IMR-90 (cell line): ENCODE results near the gene AQP1. TPM values are rescaled to one million over a fixed set of nuclear protein-coding genes. Genes with fewer than 3 reads are reported as not detected.

Source experiments
- ATAC-seq: fragments of 200-7000 bp; cut with Tn5 transposase; 2 replicates; pipeline ENCODE4 v1.9.1; 2020; ENCODE audit warnings: low read depth, mild to moderate bottlenecking, moderate library complexity
- BruUV-seq: library from RNA; stranded (reverse); fragments of 400-500 nt; replicated peaks from 2 replicates; lab custom pipeline; 2021; lab: Mats Ljungman, UMichigan
- CTCF ChIA-PET: fragments of 300-600 bp; formaldehyde crosslinking; extraction: SDS; loops from one replicate; lab custom pipeline; 2021; ENCODE audit warnings: antibody characterized with exemption; lab: Yijun Ruan, JAX
- POLR2A ChIA-PET: fragments of 300-600 bp; sonication (Branson Sonifier 250); formaldehyde crosslinking; loops from one replicate; lab custom pipeline; 2022; ENCODE audit warnings: antibody characterized with exemption; ENCODE audit not compliant: unreplicated experiment; lab: Charles Lee
- DNase-seq: peaks from one replicate; pipeline ENCODE4 v3.0.0; 2013
- H2AFZ ChIP-seq: replicated peaks from 2 replicates; pipeline ENCODE3; 2013; ENCODE audit warnings: low read length, mild to moderate bottlenecking; ENCODE audit not compliant: poor library complexity
- H2AK5ac ChIP-seq: 2 replicates; pipeline ENCODE4 v1.6.1; 2013; ENCODE audit warnings: low read depth, low read length, inconsistent platforms
- H2AK9ac ChIP-seq: replicated peaks from 2 replicates; pipeline ENCODE3; 2013; ENCODE audit warnings: mild to moderate bottlenecking, low read depth, low read length, moderate library complexity; ENCODE audit not compliant: poor library complexity
- H2BK120ac ChIP-seq: 2 replicates; pipeline ENCODE4 v1.6.1; 2013; ENCODE audit warnings: low read depth, low read length, inconsistent platforms
- H2BK15ac ChIP-seq: 3 replicates; pipeline ENCODE4 v1.6.1; 2013; ENCODE audit warnings: low read depth, low read length, inconsistent platforms
- H2BK20ac ChIP-seq: 2 replicates; pipeline ENCODE4 v1.6.1; 2013; ENCODE audit warnings: low read depth, mild to moderate bottlenecking, inconsistent platforms, low read length, moderate library complexity
- H2BK5ac ChIP-seq: 2 replicates; pipeline ENCODE4 v1.6.1; 2013; ENCODE audit warnings: mild to moderate bottlenecking, low read depth, low read length, inconsistent platforms; ENCODE audit not compliant: poor library complexity, severe bottlenecking
- H3K14ac ChIP-seq: replicated peaks from 2 replicates; pipeline ENCODE4 v1.6.1; 2013; ENCODE audit warnings: low read depth, low read length, inconsistent platforms
- H3K18ac ChIP-seq: 2 replicates; pipeline ENCODE4 v1.6.1; 2013; ENCODE audit warnings: low read depth, low read length, control low read depth
- H3K23ac ChIP-seq: 2 replicates; pipeline ENCODE4 v1.6.1; 2013; ENCODE audit warnings: low read depth, low read length, inconsistent platforms
- H3K27ac ChIP-seq: 2 replicates; pipeline ENCODE4 v1.5.1; 2013; ENCODE audit warnings: mild to moderate bottlenecking, control low read depth, low read length; ENCODE audit not compliant: insufficient read depth
- H3K27me3 ChIP-seq: 2 replicates; pipeline ENCODE4 v1.6.1; 2013; ENCODE audit warnings: low read length; ENCODE audit not compliant: control insufficient read depth, insufficient read depth
- H3K36me3 ChIP-seq: 2 replicates; pipeline ENCODE4 v1.6.1; 2013; ENCODE audit warnings: low read length, mixed read lengths; ENCODE audit not compliant: control insufficient read depth, insufficient read depth
- H3K4ac ChIP-seq: 2 replicates; pipeline ENCODE4 v1.6.1; 2013; ENCODE audit warnings: low read depth, low read length, inconsistent platforms
- H3K4me1 ChIP-seq: 2 replicates; pipeline ENCODE4 v1.6.1; 2013; ENCODE audit warnings: low read length, mixed read lengths; ENCODE audit not compliant: control insufficient read depth, insufficient read depth
- H3K4me2 ChIP-seq: 2 replicates; pipeline ENCODE4 v1.6.1; 2013; ENCODE audit warnings: low read depth, mild to moderate bottlenecking, control low read depth, low read length, moderate library complexity
- H3K4me3 ChIP-seq: 2 replicates; pipeline ENCODE4 v1.5.1; 2013; ENCODE audit warnings: low read depth, mild to moderate bottlenecking, control low read depth, low read length, moderate library complexity; ENCODE audit not compliant: insufficient read depth
- H3K56ac ChIP-seq: 2 replicates; pipeline ENCODE4 v1.6.1; 2013; ENCODE audit warnings: low read length, inconsistent platforms; ENCODE audit not compliant: insufficient read depth; ENCODE audit errors: extremely low read depth
- H3K79me1 ChIP-seq, 2 experiments: 2 replicates each; pipeline ENCODE4 v1.6.1; 2013; ENCODE audit warnings: low read length in 2 of 2, inconsistent platforms in 1 of 2, low read depth in 1 of 2
- H3K9ac ChIP-seq: 2 replicates; pipeline ENCODE4 v1.6.1; 2013; ENCODE audit warnings: low read depth, low read length, control low read depth
- H3K9me1 ChIP-seq: 2 replicates; pipeline ENCODE4 v1.6.1; 2013; ENCODE audit warnings: low read length, inconsistent platforms; ENCODE audit not compliant: insufficient read depth
- H3K9me3 ChIP-seq: 2 replicates; pipeline ENCODE4 v1.6.1; 2013; ENCODE audit warnings: low read length; ENCODE audit not compliant: control insufficient read depth, insufficient read depth
- H4K20me1 ChIP-seq: 2 replicates; pipeline ENCODE4 v1.6.1; 2013; ENCODE audit warnings: low read length, inconsistent platforms; ENCODE audit not compliant: insufficient read depth
- H4K5ac ChIP-seq: 2 replicates; pipeline ENCODE4 v1.6.1; 2013; ENCODE audit warnings: mild to moderate bottlenecking, low read depth, low read length, control low read depth
- H4K8ac ChIP-seq, 2 experiments: 2 replicates each; pipeline ENCODE4 v1.6.1; 2013; ENCODE audit warnings: low read depth in 2 of 2, low read length in 2 of 2, control low read depth in 1 of 2, inconsistent platforms in 1 of 2
- H4K91ac ChIP-seq: 2 replicates; pipeline ENCODE4 v1.6.1; 2013; ENCODE audit warnings: low read depth, low read length, inconsistent platforms; ENCODE audit not compliant: insufficient read depth
- BHLHE40 ChIP-seq: fragments of 150-350 bp; IDR thresholded peaks from 2 replicates; pipeline ENCODE4 v1.6.1; 2016; ENCODE audit warnings: mild to moderate bottlenecking, low read depth, low read length
- CEBPB ChIP-seq: IDR thresholded peaks from 2 replicates; pipeline ENCODE4 v1.6.1; 2012; ENCODE audit warnings: low read depth, low read length, improper control_type of control experiment
- CHD1 ChIP-seq: IDR thresholded peaks from 2 replicates; pipeline ENCODE4 v1.6.1; 2012; ENCODE audit warnings: low read depth, low read length, improper control_type of control experiment
- CTCF ChIP-seq: conservative IDR thresholded peaks from 2 replicates; pipeline ENCODE4 v1.5.1; 2012; ENCODE audit warnings: mild to moderate bottlenecking, low read depth, low read length, improper control_type of control experiment
- ELK1 ChIP-seq: fragments of 150-350 bp; IDR thresholded peaks from 2 replicates; pipeline ENCODE4 v1.6.1; 2016; ENCODE audit warnings: low read depth, mild to moderate bottlenecking, low read length, moderate library complexity, borderline replicate concordance
- FOS ChIP-seq: fragments of 150-350 bp; IDR thresholded peaks from 2 replicates; pipeline ENCODE4 v1.6.1; 2016; ENCODE audit warnings: low read depth, low read length
- MAFK ChIP-seq: IDR thresholded peaks from 2 replicates; pipeline ENCODE4 v1.6.1; 2012; ENCODE audit warnings: low read depth, low read length, improper control_type of control experiment
- MAZ ChIP-seq: IDR thresholded peaks from 2 replicates; pipeline ENCODE4 v1.6.1; 2012; ENCODE audit warnings: low read depth, mild to moderate bottlenecking, low read length, improper control_type of control experiment, moderate library complexity, borderline replicate concordance
- POLR2A ChIP-seq: IDR thresholded peaks from 2 replicates; pipeline ENCODE4 v1.6.1; 2012; ENCODE audit warnings: mild to moderate bottlenecking, low read depth, low read length
- RAD21 ChIP-seq: IDR thresholded peaks from 2 replicates; pipeline ENCODE4 v1.6.1; 2012; ENCODE audit warnings: low read length, improper control_type of control experiment
- RCOR1 ChIP-seq: IDR thresholded peaks from 2 replicates; pipeline ENCODE4 v1.6.1; 2012; ENCODE audit warnings: mild to moderate bottlenecking, low read length, improper control_type of control experiment; ENCODE audit not compliant: insufficient replicate concordance
- RFX5 ChIP-seq: IDR thresholded peaks from 2 replicates; pipeline ENCODE4 v1.8.0; 2012; ENCODE audit warnings: low read depth, mild to moderate bottlenecking, low read length, moderate library complexity
- USF2 ChIP-seq: fragments of 150-350 bp; IDR thresholded peaks from 2 replicates; pipeline ENCODE4 v1.6.1; 2017; ENCODE audit warnings: mild to moderate bottlenecking, antibody characterized with exemption, low read length, low read depth
- WGBS, 2 experiments: methylation state at CpG; one replicate each; pipeline versions ENCODE4 v1.1.5 to v1.1.7; 2013; ENCODE audit warnings: missing lambda C conversion rate in 2 of 2; ENCODE audit not compliant: insufficient read length in 1 of 2; ENCODE audit errors: extremely low coverage in 2 of 2; 5-methylcytosine and 5-hydroxymethylcytosine counted together
- dilution Hi-C: fragments of 300-500 bp; cut with HindIII; formaldehyde crosslinking; loops from one replicate; pipeline ENCODE4 v1.14.3; 2018; ENCODE audit warnings: low sequenced_read_pairs; ENCODE audit not compliant: unreplicated experiment
- in situ Hi-C: fragments of 300-500 bp; cut with MboI; formaldehyde crosslinking; loops from 3 replicates; pipeline ENCODE4 v1.14.3; 2019; ENCODE audit warnings: low sequenced_read_pairs, inconsistent platforms, mixed read lengths
- intact Hi-C: fragments of 100-400 bp; cut with micrococcal nuclease; formaldehyde crosslinking; loops from 2 replicates; pipeline ENCODE4 v1.10.0; 2022
- polyA plus RNA-seq, 3 experiments: library from polyadenylated mRNA; depleted of rRNA; stranded (reverse); fragments of >200 nt; gene quantifications; 2 replicates each; pipeline ENCODE4 v1.2.3, GENCODE V29; 2012; ENCODE audit warnings: low replicate concordance in 1 of 3
- total RNA-seq: library from RNA; depleted of rRNA; stranded (reverse); fragments of >200 nt; gene quantifications from 2 replicates; pipeline ENCODE4 v1.2.3, GENCODE V29; 2012

The AQP1 gene
- total and polyA plus RNA-seq, 2 of the 4 experiments (the other 2 are of a cell fraction): 0.18 to 0.39 TPM

- Histone ChIP-seq H4K5ac (no peak overlapping the region), H4K8ac (no peak overlapping the region), H2AK5ac (no peak overlapping the region), H3K56ac (no peak overlapping the region), H2BK120ac (no peak overlapping the region), H2AFZ (peak overlapping the region; percentile 23), H3K27me3 (peaks cover 4% of the 10 kb centered on the region; the same call in 1 of the 2 replicates), H3K18ac (no peak overlapping the region), H2BK20ac (no peak overlapping the region), H3K4me2 (no peak overlapping the region), H3K36me3 (no peaks in the 10 kb centered on the region), H3K9me3 (peaks cover 6% of the 10 kb centered on the region), H4K20me1 (no peaks in the 10 kb centered on the region), H3K14ac (no peak overlapping the region), H3K23ac (no peak overlapping the region), H3K9ac (no peak overlapping the region), H2BK15ac (no peak overlapping the region), H3K9me1 (peaks cover 9% of the 10 kb centered on the region; the same call in 1 of the 2 replicates), H2BK5ac (no peak overlapping the region), H4K91ac (no peak overlapping the region), H3K4ac (no peak overlapping the region), H3K79me1 (no peaks in the 10 kb centered on the region), H3K4me3 (no peak overlapping the region), H2AK9ac (no peak overlapping the region), H3K27ac (no peak overlapping the region), H3K4me1 (peaks cover 10% of the 10 kb centered on the region)
- in situ Hi-C loops (no loop called here), dilution Hi-C loops (no loop called here), intact Hi-C loops (no loop called here)
- no TSS peak for BruUV-seq
- ATAC-seq (no peak), DNase-seq (no peak)
- ChIA-PET CTCF (interaction anchor here (0.9 kb wide), 1 partner anchor 9 kb away, joined by 3 read pairs; no protein-coding TSS in a partner anchor), POLR2A (no interaction called here)
- no CpG with 5 or more reads among the region's 2 CpGs for WGBS, 2 experiments
- no peak for TF ChIP-seq RAD21
- no peak for TF ChIP-seq CEBPB
- TF ChIP-seq ELK1: no peak
- TF ChIP-seq RFX5: no peak
- TF ChIP-seq MAZ: no peak
- TF ChIP-seq CTCF: no peak
- TF ChIP-seq BHLHE40: no peak
- TF ChIP-seq MAFK: no peak
- no peak for TF ChIP-seq USF2
- TF ChIP-seq CHD1: no peak
- no peak for TF ChIP-seq POLR2A
- TF ChIP-seq FOS: no peak
- no peak for TF ChIP-seq RCOR1
Observed at GRCh38 chr7:30925117-30925516, 13.5 kb downstream of the AQP1 start.
